ENCODE data around the gene RPS6KA1.
A peak's percentile ranks its signal among the peaks of the same experiment; 100 is the strongest.

Gene RPS6KA1

GRCh38 chr1:26542771-26543451 is 13.3 kb downstream of the RPS6KA1 start:
- Histone ChIP-seq H3K9me3 (ENCODE audit: severe bottlenecking) (no peaks in the 10 kb centered on the region), H3K27me3 (ENCODE audit: insufficient read depth, low read depth, severe bottlenecking) (no peaks in the 10 kb centered on the region), H3K36me3 (peaks cover 16% of the 10 kb centered on the region), H3K27ac (no peak overlapping the region), H3K4me3 (ENCODE audit: low read depth, low read length) (no peak overlapping the region)
- no peak for DNase-seq
- TF ChIP-seq CTCF (IDR thresholded peaks at IDR 0.05; ENCODE audit: low read depth, low read length) = no peak

- Histone ChIP-seq H3K36me3 (peaks cover 21% of the 10 kb centered on the region), H3K27ac (no peak overlapping the region), H3K9me3 (ENCODE audit: severe bottlenecking) (no peaks in the 10 kb centered on the region), H3K4me3 (ENCODE audit: low read depth, low read length) (no peak overlapping the region), H3K27me3 (ENCODE audit: insufficient read depth, low read depth, severe bottlenecking) (no peaks in the 10 kb centered on the region)
- no peak for DNase-seq
- no peak for TF ChIP-seq CTCF (IDR thresholded peaks at IDR 0.05; ENCODE audit: low read depth, low read length)
Measured at GRCh38 chr1:26543462-26543861, 13.9 kb downstream of the RPS6KA1 start.

- no peaks in the 10 kb centered on the region for H3K27me3 ChIP-seq (ENCODE audit: insufficient read depth, low read depth, severe bottlenecking)
- TF ChIP-seq CTCF (IDR thresholded peaks at IDR 0.05; ENCODE audit: low read depth, low read length) = no peak
- no peaks in the 10 kb centered on the region for H3K9me3 ChIP-seq (ENCODE audit: severe bottlenecking)
- no peak for DNase-seq
- peaks cover 21% of the 10 kb centered on the region for H3K36me3 ChIP-seq
- no peak overlapping the region for H3K4me3 ChIP-seq (ENCODE audit: low read depth, low read length)
- H3K27ac ChIP-seq = no peak overlapping the region
Measured at GRCh38 chr1:26544126-26544525, 14.6 kb downstream of the RPS6KA1 start.

GRCh38 chr1:26545969-26546323 is 16.4 kb downstream of the RPS6KA1 start:
- Histone ChIP-seq H3K36me3 (peaks cover 21% of the 10 kb centered on the region), H3K27ac (peak overlapping the region; percentile 54), H3K4me3 (ENCODE audit: low read depth, low read length) (no peak overlapping the region)

GRCh38 chr1:26546375-26546774 is 16.8 kb downstream of the RPS6KA1 start:
- no peak for TF ChIP-seq CTCF (IDR thresholded peaks at IDR 0.05; ENCODE audit: low read depth, low read length)
- Histone ChIP-seq H3K9me3 (ENCODE audit: severe bottlenecking) (no peaks in the 10 kb centered on the region), H3K27me3 (ENCODE audit: insufficient read depth, low read depth, severe bottlenecking) (no peaks in the 10 kb centered on the region), H3K27ac (peak overlapping the region; percentile 54), H3K36me3 (peaks cover 21% of the 10 kb centered on the region), H3K4me3 (ENCODE audit: low read depth, low read length) (no peak overlapping the region)
- no peak for DNase-seq

More at GRCh38 chr1:26545969-26546323, 16.4 kb downstream of the RPS6KA1 start:
- no peaks in the 10 kb centered on the region for H3K27me3 ChIP-seq (ENCODE audit: insufficient read depth, low read depth, severe bottlenecking)
- peak; percentile 72 for DNase-seq
- TF ChIP-seq CTCF (IDR thresholded peaks at IDR 0.05; ENCODE audit: low read depth, low read length) = no peak
- H3K9me3 ChIP-seq (ENCODE audit: severe bottlenecking) = no peaks in the 10 kb centered on the region

GRCh38 chr1:26546819-26547218 is 17.3 kb downstream of the RPS6KA1 start:
- H3K9me3 ChIP-seq (ENCODE audit: severe bottlenecking) = no peaks in the 10 kb centered on the region
- H3K27ac ChIP-seq = peak overlapping the region; percentile 54
- no peak overlapping the region for H3K4me3 ChIP-seq (ENCODE audit: low read depth, low read length)
- H3K27me3 ChIP-seq (ENCODE audit: insufficient read depth, low read depth, severe bottlenecking) = no peaks in the 10 kb centered on the region
- no peak for DNase-seq
- peaks cover 21% of the 10 kb centered on the region for H3K36me3 ChIP-seq
- TF ChIP-seq CTCF (IDR thresholded peaks at IDR 0.05; ENCODE audit: low read depth, low read length) = no peak
